Esophagus squamous epithelium (tissue), 4 donors: Measurements from ENCODE around the gene NEDD1.

ENCODE experiments used
- CTCF ChIP-seq, 6 experiments: fragments of 450-650 bp in 4 of 6; fragments of 200-600 bp in 2 of 6; sonication (generic) in 2 of 6; IDR thresholded peaks; one replicate each; pipeline ENCODE4 v1.5.1; 2016 to 2019; ENCODE audit warnings: antibody characterized with exemption in 6 of 6, mild to moderate bottlenecking in 4 of 6, moderate library complexity in 4 of 6
- POLR2A ChIP-seq, 4 donors: fragments of 450-650 bp; IDR thresholded peaks; one replicate each; pipeline ENCODE4 v1.6.1; 2017; ENCODE audit warnings: antibody characterized with exemption in 4 of 4, mild to moderate bottlenecking in 4 of 4, moderate library complexity in 3 of 4

DNA sequence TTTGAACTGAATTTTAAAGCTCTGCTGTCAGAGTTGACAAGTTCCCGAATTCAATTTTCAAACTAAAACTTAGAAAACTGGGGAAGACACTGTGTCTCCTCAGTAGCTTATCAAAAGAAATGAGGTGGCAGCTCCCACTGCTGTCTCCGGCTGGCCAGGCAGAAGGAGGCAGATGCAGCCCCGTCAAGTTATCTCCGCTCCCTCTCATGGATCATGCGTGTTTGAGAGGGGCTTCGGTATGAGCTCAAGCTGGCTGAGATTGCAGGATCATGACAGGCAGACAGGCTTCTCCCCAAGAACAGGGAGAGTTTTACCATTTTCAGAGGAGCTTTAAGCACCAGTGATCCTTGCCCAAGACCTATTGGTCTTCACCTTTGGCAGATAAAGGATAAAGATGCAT, 88.8 kb downstream of the NEDD1 start:
- TF ChIP-seq CTCF (IDR thresholded peaks at IDR 0.05) (no peak), POLR2A (IDR thresholded peaks at IDR 0.05) (no peak)
